Measurements from ENCODE around the gene UVRAG.

GRCh38 chr11:76181371-76181770 lies 366.4 kb downstream of the UVRAG start:
- TF ChIP-seq EZH2phosphoT487 (IDR thresholded peaks at IDR 0.05; ENCODE audit: low read depth), result no peak
- no peak for TF ChIP-seq CTCF (IDR thresholded peaks at IDR 0.05; ENCODE audit: low read depth, low read length)

Data from OCI-LY3 (cell line).